Activated T-cell treated with anti-CD3 and anti-CD28 coated beads, Interleukin-2, amount 50 U/mL, for 72 hours (primary cell): Measurements from ENCODE around the gene TRAF3IP1. TPM values are rescaled to one million over a fixed set of nuclear protein-coding genes. Genes with fewer than 3 reads are reported as not detected.
A peak's percentile ranks its signal among the peaks of the same experiment; 100 is the strongest.

ENCODE experiments used
- ATAC-seq, 2 donors: fragments of 150-1000 bp; cut with Tn5 transposase; replicated peaks in 1 of 2; 2 replicates each; pipeline ENCODE4 v1.10.0; 2021; ENCODE audit warnings: moderate library complexity in 2 of 2, mild to moderate bottlenecking in 1 of 2
- DNase-seq, 2 donors: peaks; one replicate each; pipeline ENCODE4 v3.0.0; 2021 to 2022; ENCODE audit warnings: mixed read lengths in 1 of 2
- H3K27ac Mint-ChIP-seq: one replicate; pipeline ENCODE4 v1.8.0; 2022; ENCODE audit warnings: mild to moderate bottlenecking, moderate library complexity, mixed read lengths
- H3K27me3 Mint-ChIP-seq: one replicate; pipeline ENCODE4 v1.8.0; 2022; ENCODE audit warnings: low read depth, mixed read lengths
- H3K36me3 Mint-ChIP-seq, 2 donors: one replicate each; pipeline ENCODE4 v1.8.0; 2022; ENCODE audit warnings: mixed read lengths in 2 of 2, mild to moderate bottlenecking in 1 of 2; ENCODE audit not compliant: insufficient read depth in 2 of 2
- H3K4me1 Mint-ChIP-seq: one replicate; pipeline ENCODE4 v1.8.0; 2022; ENCODE audit warnings: low read depth, mixed read lengths
- H3K4me3 Mint-ChIP-seq, 2 donors: one replicate each; pipeline ENCODE4 v1.8.0; 2022; ENCODE audit warnings: mild to moderate bottlenecking in 2 of 2, mixed read lengths in 2 of 2, moderate library complexity in 2 of 2
- H3K9me3 Mint-ChIP-seq, 2 donors: one replicate each; pipeline ENCODE4 v1.8.0; 2022; ENCODE audit warnings: mixed read lengths in 2 of 2
- total RNA-seq, 2 donors: library from RNA; stranded (reverse); gene quantifications; one replicate each; pipeline ENCODE4 v1.2.3, GENCODE V29; 2022

The TRAF3IP1 gene
- total RNA-seq, 2 donors from 2014 or later = 7.0 to 13.1 TPM

DNA sequence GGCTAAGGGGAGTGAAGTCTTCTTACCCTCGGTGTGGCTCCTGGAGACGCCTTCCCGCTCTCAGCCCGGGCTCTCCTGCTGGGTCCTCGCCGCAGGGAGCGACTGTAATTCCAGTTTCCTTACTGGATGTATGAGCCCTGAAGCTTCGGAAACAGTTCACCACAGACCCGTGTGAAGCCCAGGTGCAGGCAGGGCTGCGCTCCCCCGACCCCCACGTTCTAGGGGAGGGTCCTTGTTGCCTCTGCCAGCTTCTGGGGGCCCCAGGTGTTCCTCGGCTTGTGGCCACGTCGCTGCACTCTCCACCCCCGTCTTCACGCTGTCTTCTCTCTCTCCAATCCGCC lies 101.3 kb downstream of the TRAF3IP1 start:
- Mint-ChIP-seq H3K9me3 (no peaks in the 10 kb centered on the region), H3K27me3 (no peaks in the 10 kb centered on the region), H3K4me3 (no peak overlapping the region), H3K4me1 (no peaks in the 10 kb centered on the region), H3K36me3 (peaks cover 4% of the 10 kb centered on the region in 2 donors), H3K27ac (no peak overlapping the region)
- ATAC-seq (no peak), DNase-seq (no peak)

DNA sequence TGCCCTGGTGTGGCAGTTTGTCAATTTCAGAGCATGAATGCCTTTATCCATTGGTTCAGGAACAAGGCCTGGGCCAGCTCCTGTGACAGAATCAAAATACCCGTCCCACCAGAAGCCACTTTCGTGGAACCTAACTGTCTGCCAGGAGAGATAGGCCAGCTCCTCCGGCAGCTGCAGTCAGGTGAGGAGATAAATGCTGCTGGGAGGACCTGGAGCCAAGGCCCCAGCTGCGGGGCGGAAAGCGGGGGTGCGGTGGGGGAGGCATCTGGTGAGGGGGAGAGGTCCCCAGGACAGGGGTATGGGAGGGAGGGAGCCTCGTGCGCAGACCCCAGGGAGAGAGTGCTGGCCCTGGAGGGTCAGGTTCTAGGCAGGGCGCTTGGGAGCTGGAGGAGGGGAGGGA lies 102.0 kb downstream of the TRAF3IP1 start:
- Mint-ChIP-seq H3K36me3 (peaks cover 0 to 2% of the 10 kb centered on the region in 2 donors), H3K4me1 (no peaks in the 10 kb centered on the region), H3K4me3 (no peak overlapping the region), H3K27ac (no peak overlapping the region), H3K27me3 (no peaks in the 10 kb centered on the region), H3K9me3 (no peaks in the 10 kb centered on the region)
- ATAC-seq (no peak), DNase-seq (no peak)

DNA sequence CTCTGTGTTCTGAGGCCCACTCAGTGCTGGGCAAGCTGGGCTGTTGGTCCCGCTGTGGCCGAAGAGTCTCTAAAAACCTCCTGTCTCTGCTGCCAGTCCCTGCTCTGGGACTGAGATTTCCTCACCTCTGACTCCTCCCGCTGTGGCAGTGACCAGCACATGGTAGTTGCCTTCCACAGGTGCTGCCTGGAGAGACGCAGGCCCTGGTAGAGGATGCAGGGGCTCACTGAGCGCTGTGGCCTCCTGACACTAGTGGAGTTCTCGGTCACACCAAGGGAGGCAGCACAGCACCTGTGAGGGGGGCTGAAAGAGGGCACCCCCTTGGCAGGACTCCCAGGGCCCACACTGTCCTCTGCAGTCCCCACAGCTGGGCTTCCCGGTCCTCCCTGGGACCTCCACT lies 102.6 kb downstream of the TRAF3IP1 start:
- no peak for DNase-seq
- Mint-ChIP-seq H3K9me3 (no peaks in the 10 kb centered on the region), H3K36me3 (peaks cover 0 to 4% of the 10 kb centered on the region in 2 donors), H3K4me3 (no peak overlapping the region), H3K4me1 (peaks cover 6% of the 10 kb centered on the region), H3K27ac (no peak overlapping the region), H3K27me3 (no peaks in the 10 kb centered on the region)
- no peak for ATAC-seq

DNA sequence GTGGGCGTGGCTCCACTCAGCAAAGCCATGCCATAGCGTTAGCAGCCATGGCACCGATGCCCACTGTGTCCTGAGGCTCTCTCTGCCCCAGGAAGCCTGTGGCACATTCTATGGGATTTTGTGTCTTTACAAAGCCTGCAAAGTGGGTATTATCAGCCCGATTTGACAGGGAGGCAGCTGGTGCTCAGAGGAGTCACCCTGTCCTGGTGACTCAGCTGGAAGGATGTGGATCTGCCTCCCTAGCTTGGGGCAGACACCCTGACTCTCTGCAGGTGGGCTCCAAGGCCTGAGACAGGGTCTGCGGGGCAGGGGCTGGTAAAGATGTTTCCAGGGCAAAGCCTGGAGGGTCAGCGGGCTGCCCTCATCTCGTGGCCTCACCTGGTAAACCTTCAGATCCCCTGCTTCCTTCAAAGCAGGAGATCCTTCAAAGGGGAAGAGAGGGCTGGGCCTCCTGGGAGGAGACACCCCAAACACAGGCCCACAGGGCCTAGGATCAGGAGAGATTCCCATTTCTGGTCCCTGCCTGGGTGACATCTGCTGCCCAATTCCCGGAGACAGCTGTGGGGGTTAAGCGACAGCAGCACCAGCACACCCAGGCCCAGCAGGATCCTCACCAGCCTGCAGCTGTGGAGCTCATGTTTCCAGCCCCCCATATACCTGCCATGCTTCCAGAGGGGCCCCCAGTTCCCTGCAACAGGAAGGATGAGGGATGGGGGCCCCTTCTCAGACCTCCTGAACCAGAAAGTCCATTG lies 103.4 kb downstream of the TRAF3IP1 start:
- H3K27ac Mint-ChIP-seq = no peak overlapping the region
- H3K4me1 Mint-ChIP-seq = peaks cover 14% of the 10 kb centered on the region
- H3K9me3 Mint-ChIP-seq = no peaks in the 10 kb centered on the region
- no peaks in the 10 kb centered on the region for H3K27me3 Mint-ChIP-seq
- peaks cover 0 to 5% of the 10 kb centered on the region in 2 donors for H3K36me3 Mint-ChIP-seq
- no peak for ATAC-seq
- H3K4me3 Mint-ChIP-seq = peak overlapping the region in 1 of 2 donors; percentile 22
- DNase-seq = no peak

DNA sequence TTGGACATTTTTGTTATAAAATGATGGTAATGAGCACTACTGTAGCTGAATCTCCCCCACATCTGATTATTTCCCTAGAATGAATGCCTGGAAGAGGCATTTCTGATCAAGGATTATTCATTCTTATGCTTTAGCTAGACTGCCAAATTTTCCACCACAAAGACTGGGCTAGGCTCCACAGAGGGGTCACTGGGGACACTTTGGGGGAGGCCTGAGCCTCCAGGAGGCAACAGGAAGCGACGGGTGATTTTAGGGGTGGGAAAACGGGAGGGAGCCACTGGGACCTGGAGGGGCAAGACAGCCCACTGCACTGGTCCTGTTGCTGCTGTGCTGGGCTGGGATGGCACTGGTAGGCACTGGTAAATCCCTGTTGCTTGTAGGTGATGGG lies 104.0 kb downstream of the TRAF3IP1 start:
- DNase-seq = no peak
- Mint-ChIP-seq H3K9me3 (no peaks in the 10 kb centered on the region), H3K36me3 (peaks cover 0 to 5% of the 10 kb centered on the region in 2 donors), H3K4me3 (peak overlapping the region in 1 of 2 donors; percentile 22), H3K27me3 (no peaks in the 10 kb centered on the region), H3K4me1 (peaks cover 20% of the 10 kb centered on the region), H3K27ac (no peak overlapping the region)
- no peak for ATAC-seq

DNA sequence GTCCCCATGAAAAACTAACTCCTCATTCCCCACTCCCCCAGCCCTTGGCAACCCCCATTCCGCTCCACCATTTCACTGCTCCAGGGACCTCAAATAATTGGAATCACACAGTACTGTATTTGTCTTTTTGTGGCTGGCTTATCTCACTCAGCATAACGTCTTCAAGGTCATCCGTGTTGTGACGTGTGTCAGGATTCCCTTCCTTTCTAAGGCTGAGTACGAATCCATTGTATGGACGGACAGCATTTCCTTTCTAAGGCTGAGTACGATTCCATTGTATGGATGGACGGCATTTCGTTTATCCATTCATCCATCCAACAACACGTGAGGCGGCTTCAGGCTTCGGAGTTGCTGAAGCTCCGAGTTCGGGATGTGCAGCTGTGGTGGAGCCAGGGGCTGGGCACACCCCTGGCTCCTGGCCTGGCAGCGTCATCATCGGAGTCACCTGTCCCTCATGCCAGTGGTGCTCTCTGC lies 105.2 kb downstream of the TRAF3IP1 start:
- Mint-ChIP-seq H3K27ac (no peak overlapping the region), H3K4me1 (peaks cover 30% of the 10 kb centered on the region)
- no peak for ATAC-seq

DNA sequence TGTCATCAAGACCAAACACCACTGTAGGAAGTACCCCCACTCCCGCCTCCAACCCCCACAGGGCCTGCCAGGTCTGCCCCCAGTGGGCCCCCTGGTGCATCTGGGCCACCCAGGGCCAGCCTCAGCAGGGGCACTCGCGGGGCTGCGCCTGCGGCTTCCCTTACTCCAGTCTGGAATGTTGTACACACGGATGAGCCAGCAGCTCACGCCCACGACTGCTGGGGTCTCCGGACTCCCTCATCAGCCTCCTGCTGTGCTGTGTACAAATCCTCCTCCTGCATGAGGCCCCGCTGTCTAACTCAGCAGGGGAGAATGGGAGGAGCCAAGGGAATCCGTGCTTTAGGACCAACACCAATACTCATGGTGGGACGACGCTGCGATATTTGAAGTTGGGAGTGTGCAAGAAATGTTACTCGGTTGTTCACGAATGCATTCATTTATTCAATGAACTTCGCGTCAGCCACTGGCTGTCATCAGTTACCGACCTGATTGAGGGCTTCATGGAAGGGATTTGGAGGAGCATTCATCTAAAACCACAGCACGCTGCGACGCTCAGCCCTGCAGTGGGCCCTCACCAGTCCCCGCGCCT lies 105.8 kb downstream of the TRAF3IP1 start:
- H3K27ac Mint-ChIP-seq = peak overlapping the region; percentile 84
- H3K36me3 Mint-ChIP-seq = peaks cover 4 to 11% of the 10 kb centered on the region in 2 donors
- ATAC-seq (peak; percentile 16 to 18), DNase-seq (peak in 1 of 2 donors; percentile 28)
- H3K4me1 Mint-ChIP-seq = peaks cover 31% of the 10 kb centered on the region
- H3K27me3 Mint-ChIP-seq = no peaks in the 10 kb centered on the region
- peaks cover 0 to 2% of the 10 kb centered on the region in 2 donors for H3K9me3 Mint-ChIP-seq
- peak overlapping the region; percentile 90 to 95 for H3K4me3 Mint-ChIP-seq

More for the DNA sequence above, 105.2 kb downstream of the TRAF3IP1 start:
- H3K9me3 Mint-ChIP-seq = peaks cover 0 to 2% of the 10 kb centered on the region in 2 donors
- peaks cover 4 to 11% of the 10 kb centered on the region in 2 donors for H3K36me3 Mint-ChIP-seq
- H3K27me3 Mint-ChIP-seq = no peaks in the 10 kb centered on the region
- DNase-seq = no peak
- peak overlapping the region; percentile 90 to 95 for H3K4me3 Mint-ChIP-seq

DNA sequence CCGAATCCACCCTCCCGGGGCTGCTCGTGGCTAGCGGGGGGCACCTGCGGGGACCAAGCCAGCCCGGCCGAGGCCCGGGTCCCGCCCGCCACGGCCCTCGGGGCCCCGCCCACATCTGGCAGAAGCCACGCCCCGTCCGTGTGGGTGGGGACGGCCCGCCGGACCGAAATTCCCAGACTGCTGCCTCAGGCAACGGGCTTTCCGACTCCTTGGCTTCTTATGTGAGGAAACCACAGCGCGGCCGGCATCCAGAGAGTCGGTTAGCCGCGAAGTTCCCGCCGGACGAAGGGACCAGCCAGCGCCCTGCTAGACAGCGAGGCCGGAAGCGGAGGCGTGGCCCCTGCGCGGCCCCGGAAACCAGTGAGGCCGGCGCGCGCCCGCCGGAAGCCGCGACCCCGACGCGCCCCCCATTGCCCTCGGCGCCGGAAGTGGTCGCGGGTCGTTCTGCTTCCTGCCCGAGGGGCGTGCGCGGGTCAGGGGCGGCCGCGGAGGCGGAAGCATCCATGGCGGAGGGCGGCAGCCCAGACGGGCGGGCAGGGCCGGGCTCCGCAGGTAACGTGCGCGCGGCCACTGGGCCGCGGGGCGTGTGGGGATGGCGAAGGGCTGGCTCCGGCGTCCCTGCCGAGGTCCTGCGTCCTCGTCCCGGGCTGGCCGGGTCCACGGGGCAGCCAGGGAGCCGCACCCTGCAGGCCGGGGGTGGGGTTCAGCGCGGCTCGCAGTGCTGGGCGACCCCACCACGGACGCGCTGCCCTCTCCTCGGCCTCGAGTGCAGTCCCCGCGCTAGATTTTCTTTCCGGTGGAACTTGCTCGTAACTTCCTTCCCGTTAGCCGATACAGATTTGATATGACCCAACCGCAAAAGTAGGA lies 106.5 kb downstream of the TRAF3IP1 start, which contains the start of gene ASB1:
Gene ASB1 (plus strand): TSS at position 360 of the 867 bp plus-strand sequence. CDS start 144 bp downstream, at position 504.
- Mint-ChIP-seq H3K36me3 (peaks cover 4 to 11% of the 10 kb centered on the region in 2 donors), H3K27ac (peak within 1 kb of the TSS; percentile 91), H3K4me3 (peak within 1 kb of the TSS; percentile 90 to 95), H3K27me3 (no peaks in the 10 kb centered on the region), H3K9me3 (peaks cover 0 to 2% of the 10 kb centered on the region in 2 donors), H3K4me1 (peaks cover 37% of the 10 kb centered on the region)
- DNase-seq = peak; percentile 85 to 90
- peak; percentile 89 to 90 for ATAC-seq

DNA sequence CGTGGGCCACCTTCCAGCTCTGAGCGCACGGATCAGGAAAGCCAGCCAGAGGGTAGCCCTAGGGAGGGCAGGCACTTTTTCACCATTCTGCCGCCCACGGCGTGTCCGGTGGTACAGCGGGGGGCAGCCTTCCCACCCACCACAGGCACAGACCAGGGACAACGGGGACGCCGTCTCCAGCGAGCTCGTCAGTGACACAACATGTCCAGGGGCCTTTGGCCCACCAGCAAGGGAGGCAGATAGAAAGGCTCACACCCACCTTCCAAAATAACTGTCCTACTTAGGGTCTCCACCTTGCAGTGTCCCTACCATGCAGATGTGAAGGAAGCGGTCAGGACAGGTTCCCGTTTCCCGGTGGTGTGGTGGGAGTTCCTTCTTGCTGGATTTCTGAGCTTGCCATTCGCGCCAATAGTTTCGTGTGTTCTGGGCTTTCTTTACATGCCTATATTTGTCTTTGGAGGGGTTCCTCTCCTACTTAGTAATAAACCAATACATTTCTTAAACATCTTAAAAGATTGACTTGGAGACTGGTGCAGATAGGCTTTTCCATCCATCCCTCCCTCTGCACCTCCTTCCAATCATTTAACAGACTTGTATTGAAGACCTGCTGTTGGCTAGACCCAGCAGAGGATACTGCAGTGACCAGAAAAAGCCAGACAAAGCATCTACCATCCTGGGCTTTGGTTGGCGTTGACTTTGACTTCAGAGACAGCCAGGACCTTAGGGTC lies 107.3 kb downstream of the TRAF3IP1 start:
- ATAC-seq (peak; percentile 7 to 21), DNase-seq (no peak)
- Mint-ChIP-seq H3K27ac (peak overlapping the region; percentile 91), H3K4me3 (peak overlapping the region; percentile 86 to 90), H3K36me3 (peaks cover 4 to 11% of the 10 kb centered on the region in 2 donors), H3K4me1 (peaks cover 37% of the 10 kb centered on the region), H3K9me3 (peaks cover 0 to 2% of the 10 kb centered on the region in 2 donors), H3K27me3 (no peaks in the 10 kb centered on the region)

DNA sequence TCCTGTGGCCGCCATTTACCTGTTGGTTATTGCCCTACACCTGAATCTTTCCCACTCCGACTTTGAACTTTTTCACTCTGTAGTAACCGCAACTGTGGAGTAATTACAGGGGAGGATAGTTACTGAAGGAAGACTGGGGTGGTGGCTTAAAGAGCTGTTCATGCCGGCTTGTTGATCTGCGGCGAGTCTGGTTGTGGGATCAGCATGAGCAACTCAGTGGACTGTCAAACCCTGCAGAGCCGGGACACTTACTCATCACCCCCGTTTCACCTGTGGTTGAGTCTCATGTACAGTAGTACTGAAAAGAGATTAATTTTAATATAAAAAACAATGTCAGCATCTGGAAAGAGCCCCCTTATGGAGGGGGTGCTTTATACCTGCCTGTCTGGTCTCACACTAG lies 108.5 kb downstream of the TRAF3IP1 start:
- Mint-ChIP-seq H3K27ac (no peak overlapping the region), H3K27me3 (no peaks in the 10 kb centered on the region), H3K36me3 (peaks cover 10 to 11% of the 10 kb centered on the region in 2 donors), H3K9me3 (peaks cover 0 to 2% of the 10 kb centered on the region in 2 donors), H3K4me1 (peaks cover 43% of the 10 kb centered on the region), H3K4me3 (peak overlapping the region; percentile 34 to 86)
- no peak for DNase-seq
- no peak for ATAC-seq

DNA sequence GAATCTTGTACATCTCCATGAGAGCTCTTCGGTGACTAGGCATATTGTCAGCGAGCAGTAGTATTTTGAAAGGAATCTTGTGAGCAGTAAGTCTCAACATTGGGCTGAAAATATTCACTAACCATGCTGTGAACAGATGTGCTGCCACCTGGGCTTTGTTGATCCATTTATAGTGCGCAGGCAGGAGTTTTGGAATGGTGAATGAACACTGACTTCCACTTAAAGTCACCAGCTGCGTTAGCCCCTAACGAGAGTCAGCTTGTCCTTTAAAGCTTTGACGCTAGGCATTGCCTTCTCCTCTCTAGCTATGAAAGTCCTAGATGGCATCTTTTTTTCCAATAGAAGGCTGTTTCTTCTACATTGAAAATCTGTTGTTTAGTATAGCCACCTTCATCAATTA lies 110.5 kb downstream of the TRAF3IP1 start:
- H3K27ac Mint-ChIP-seq = no peak overlapping the region
- H3K4me3 Mint-ChIP-seq = no peak overlapping the region
- H3K36me3 Mint-ChIP-seq = peaks cover 10 to 11% of the 10 kb centered on the region in 2 donors
- DNase-seq = no peak
- no peak for ATAC-seq
- peaks cover 43% of the 10 kb centered on the region for H3K4me1 Mint-ChIP-seq
- H3K27me3 Mint-ChIP-seq = no peaks in the 10 kb centered on the region
- H3K9me3 Mint-ChIP-seq = peaks cover 0 to 2% of the 10 kb centered on the region in 2 donors

DNA sequence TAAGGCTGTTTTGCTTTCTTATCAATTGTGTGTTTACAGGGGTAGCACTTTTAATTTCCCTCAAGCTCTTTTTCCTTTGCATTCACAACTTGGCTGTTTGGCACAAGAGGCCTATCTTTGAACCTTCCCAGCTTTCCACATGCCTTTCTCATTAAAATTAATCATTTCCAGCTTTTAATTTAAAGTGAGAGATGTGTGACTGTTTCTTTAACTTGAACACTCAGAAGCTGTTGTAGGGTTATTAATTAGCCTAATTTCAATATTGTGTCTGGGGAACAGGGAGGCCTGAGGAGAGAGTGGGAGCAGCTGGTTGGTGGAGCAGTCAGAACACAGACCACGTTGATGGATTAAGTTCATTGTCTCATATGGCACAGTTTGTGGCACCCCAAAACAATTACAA lies 111.1 kb downstream of the TRAF3IP1 start:
- ATAC-seq (no peak), DNase-seq (no peak)
- no peak overlapping the region for H3K27ac Mint-ChIP-seq
- H3K36me3 Mint-ChIP-seq = peaks cover 9 to 14% of the 10 kb centered on the region in 2 donors
- no peak overlapping the region for H3K4me3 Mint-ChIP-seq
- peaks cover 0 to 2% of the 10 kb centered on the region in 2 donors for H3K9me3 Mint-ChIP-seq
- H3K4me1 Mint-ChIP-seq = peaks cover 43% of the 10 kb centered on the region
- no peaks in the 10 kb centered on the region for H3K27me3 Mint-ChIP-seq
